Type B pancreatic cell (in vitro differentiated cells): Measurements from ENCODE around the gene DSC2. TPM values are rescaled to one million over a fixed set of nuclear protein-coding genes. Genes with fewer than 3 reads are reported as not detected.

ENCODE experiments used
- DNase-seq: peaks from one replicate; pipeline ENCODE4 v3.0.0; 2021; ENCODE audit warnings: mixed read lengths; ENCODE audit not compliant: unreplicated experiment; ENCODE audit errors: extremely low spot score
- H3K27ac Mint-ChIP-seq: 2 replicates; pipeline ENCODE4 v1.8.0; 2021; ENCODE audit warnings: mild to moderate bottlenecking, mixed read lengths
- H3K27me3 Mint-ChIP-seq: 2 replicates; pipeline ENCODE4 v1.8.0; 2021; ENCODE audit warnings: mixed read lengths
- H3K36me3 Mint-ChIP-seq: 2 replicates; pipeline ENCODE4 v1.8.0; 2021; ENCODE audit warnings: mixed read lengths
- H3K4me1 Mint-ChIP-seq: one replicate; pipeline ENCODE4 v1.8.0; 2021; ENCODE audit warnings: mixed read lengths; ENCODE audit not compliant: unreplicated experiment
- H3K4me3 Mint-ChIP-seq: 2 replicates; pipeline ENCODE4 v1.8.0; 2021; ENCODE audit warnings: mild to moderate bottlenecking, mixed read lengths
- H3K9me3 Mint-ChIP-seq: 2 replicates; pipeline ENCODE4 v1.8.0; 2021; ENCODE audit warnings: mixed read lengths
- CTCF ChIP-seq: fragments of 200-600 bp; sonication (generic); conservative IDR thresholded peaks from 2 replicates; pipeline ENCODE4 v1.5.0; 2021; ENCODE audit warnings: antibody characterized with exemption, mild to moderate bottlenecking
- total RNA-seq: library from RNA; stranded (reverse); gene quantifications from 2 replicates; pipeline ENCODE4 v1.2.1, GENCODE V29; 2021; ENCODE audit warnings: low replicate concordance

Gene DSC2
- total RNA-seq, 1 donor from 2014 or later, result 85.4 TPM

GRCh38 chr18:31049189-31049588 is 53.0 kb downstream of the DSC2 start:
- no peak for DNase-seq
- Mint-ChIP-seq H3K27ac (peak overlapping the region; percentile 7), H3K4me1 (peaks cover 5% of the 10 kb centered on the region), H3K9me3 (peaks cover 21% of the 10 kb centered on the region), H3K4me3 (peak overlapping the region; percentile 5), H3K27me3 (peaks cover 20% of the 10 kb centered on the region), H3K36me3 (peaks cover 4% of the 10 kb centered on the region)
- no peak for TF ChIP-seq CTCF

- no peak for TF ChIP-seq CTCF
- Mint-ChIP-seq H3K9me3 (peaks cover 29% of the 10 kb centered on the region), H3K27ac (no peak overlapping the region), H3K36me3 (peaks cover 11% of the 10 kb centered on the region), H3K27me3 (peaks cover 29% of the 10 kb centered on the region), H3K4me1 (peaks cover 10% of the 10 kb centered on the region), H3K4me3 (no peak overlapping the region)
- DNase-seq, result no peak
These were observed 54.0 kb downstream of the DSC2 start for GRCh38 chr18:31048216-31048615.

GRCh38 chr18:31046916-31047315 is 55.3 kb downstream of the DSC2 start:
- peaks cover 11% of the 10 kb centered on the region for H3K36me3 Mint-ChIP-seq
- H3K27ac Mint-ChIP-seq, result no peak overlapping the region
- H3K9me3 Mint-ChIP-seq, result peaks cover 23% of the 10 kb centered on the region
- H3K4me1 Mint-ChIP-seq, result peaks cover 12% of the 10 kb centered on the region
- TF ChIP-seq CTCF, result no peak
- peaks cover 38% of the 10 kb centered on the region for H3K27me3 Mint-ChIP-seq
- DNase-seq, result no peak
- H3K4me3 Mint-ChIP-seq, result peak overlapping the region; percentile 9

- Mint-ChIP-seq H3K4me1 (peaks cover 18% of the 10 kb centered on the region), H3K4me3 (no peak overlapping the region), H3K36me3 (peaks cover 11% of the 10 kb centered on the region), H3K27me3 (peaks cover 51% of the 10 kb centered on the region), H3K27ac (no peak overlapping the region), H3K9me3 (peaks cover 23% of the 10 kb centered on the region)
- no peak for DNase-seq
- TF ChIP-seq CTCF, result no peak
These were observed 56.6 kb downstream of the DSC2 start for GRCh38 chr18:31045599-31045998.

GRCh38 chr18:31044926-31045325 is 57.3 kb downstream of the DSC2 start:
- Mint-ChIP-seq H3K9me3 (peaks cover 23% of the 10 kb centered on the region), H3K4me3 (peak overlapping the region; percentile 26), H3K4me1 (peaks cover 18% of the 10 kb centered on the region), H3K36me3 (peaks cover 11% of the 10 kb centered on the region), H3K27ac (peak overlapping the region; percentile 94), H3K27me3 (peaks cover 58% of the 10 kb centered on the region)
- TF ChIP-seq CTCF, result no peak
- DNase-seq, result no peak

- TF ChIP-seq CTCF, result no peak
- H3K27ac Mint-ChIP-seq, result peak overlapping the region; percentile 94
- peaks cover 68% of the 10 kb centered on the region for H3K27me3 Mint-ChIP-seq
- DNase-seq, result no peak
- H3K9me3 Mint-ChIP-seq, result peaks cover 16% of the 10 kb centered on the region
- H3K4me1 Mint-ChIP-seq, result peaks cover 13% of the 10 kb centered on the region
- peak overlapping the region; percentile 98 for H3K4me3 Mint-ChIP-seq
- H3K36me3 Mint-ChIP-seq, result peaks cover 15% of the 10 kb centered on the region
These were observed 58.5 kb downstream of the DSC2 start for GRCh38 chr18:31043709-31044108.
